ENCODE data around the gene ULK4.

DNA sequence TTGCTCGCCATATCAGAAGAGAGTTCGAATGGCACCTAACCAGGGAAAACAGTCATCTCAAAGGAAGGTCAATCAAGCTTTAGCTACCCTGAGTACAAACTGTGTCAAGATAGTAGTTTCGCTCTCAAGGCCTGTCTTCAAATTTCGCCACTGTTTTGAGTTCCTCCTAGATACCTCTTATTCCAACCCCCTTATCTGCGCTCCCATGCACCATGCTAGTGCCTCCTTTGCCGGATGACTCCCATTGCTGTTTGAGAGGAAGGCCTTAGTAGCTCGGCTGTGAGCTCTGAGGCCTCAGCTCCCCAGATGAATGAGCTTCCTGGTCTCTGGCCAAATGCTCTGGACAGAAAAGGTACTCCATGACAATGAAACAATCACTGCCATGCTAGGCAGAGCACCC, 256.0 kb downstream of the ULK4 start:
- TF ChIP-seq, protein P1, sequence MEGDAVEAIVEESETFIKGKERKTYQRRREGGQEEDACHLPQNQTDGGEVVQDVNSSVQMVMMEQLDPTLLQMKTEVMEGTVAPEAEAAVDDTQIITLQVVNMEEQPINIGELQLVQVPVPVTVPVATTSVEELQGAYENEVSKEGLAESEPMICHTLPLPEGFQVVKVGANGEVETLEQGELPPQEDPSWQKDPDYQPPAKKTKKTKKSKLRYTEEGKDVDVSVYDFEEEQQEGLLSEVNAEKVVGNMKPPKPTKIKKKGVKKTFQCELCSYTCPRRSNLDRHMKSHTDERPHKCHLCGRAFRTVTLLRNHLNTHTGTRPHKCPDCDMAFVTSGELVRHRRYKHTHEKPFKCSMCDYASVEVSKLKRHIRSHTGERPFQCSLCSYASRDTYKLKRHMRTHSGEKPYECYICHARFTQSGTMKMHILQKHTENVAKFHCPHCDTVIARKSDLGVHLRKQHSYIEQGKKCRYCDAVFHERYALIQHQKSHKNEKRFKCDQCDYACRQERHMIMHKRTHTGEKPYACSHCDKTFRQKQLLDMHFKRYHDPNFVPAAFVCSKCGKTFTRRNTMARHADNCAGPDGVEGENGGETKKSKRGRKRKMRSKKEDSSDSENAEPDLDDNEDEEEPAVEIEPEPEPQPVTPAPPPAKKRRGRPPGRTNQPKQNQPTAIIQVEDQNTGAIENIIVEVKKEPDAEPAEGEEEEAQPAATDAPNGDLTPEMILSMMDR (IDR thresholded peaks at IDR 0.05): no peak
- TF ChIP-seq POLR2A (IDR thresholded peaks at IDR 0.05): no peak
